GM21619 (cell line): Measurements from ENCODE around the gene SSBP2.
"Not testable (repeated sequence)": the region's sequence is repeated elsewhere in the genome, so short reads cannot be mapped to it uniquely, and the experiment has no call there.

Experiments
- ATAC-seq: cut with Tn5 transposase; IDR thresholded peaks from one replicate; pipeline ENCODE4 v1.9.1; 2021; ENCODE audit not compliant: unreplicated experiment

The SSBP2 gene

GRCh38 chr5:81450940-81451339 is 300.0 kb downstream of the SSBP2 start:
- ATAC-seq: no peak

GRCh38 chr5:81435023-81435422 is 315.9 kb downstream of the SSBP2 start:
- no peak for ATAC-seq

DNA sequence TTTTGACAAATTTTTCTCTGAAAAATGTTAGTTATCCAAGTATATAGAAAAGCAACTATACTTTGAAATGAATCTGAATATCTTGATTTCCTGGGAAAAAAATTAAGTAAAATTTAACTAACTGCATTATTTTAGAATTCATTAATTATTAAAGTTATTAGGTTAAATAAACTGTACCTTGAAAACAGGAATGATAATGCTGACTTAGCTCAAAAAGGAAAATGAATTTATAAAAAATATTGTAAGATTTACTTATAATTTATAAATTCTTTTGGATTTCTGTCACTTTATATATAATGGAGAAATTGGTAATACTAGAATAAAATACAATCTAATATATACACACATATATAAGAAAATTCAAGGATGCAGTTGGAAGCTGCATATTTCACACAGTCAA is 320.9 kb downstream of the SSBP2 start:
- ATAC-seq: no peak

GRCh38 chr5:81429363-81429762 is 321.5 kb downstream of the SSBP2 start:
- no peak for ATAC-seq

- ATAC-seq: no peak
Measured at GRCh38 chr5:81428861-81429260, 322.0 kb downstream of the SSBP2 start.

GRCh38 chr5:81428446-81428845 is 322.5 kb downstream of the SSBP2 start:
- ATAC-seq: no peak

GRCh38 chr5:81427566-81427965 is 323.3 kb downstream of the SSBP2 start:
- ATAC-seq: no peak

GRCh38 chr5:81426359-81427030 is 324.4 kb downstream of the SSBP2 start:
- ATAC-seq: no peak

GRCh38 chr5:81425569-81425968 is 325.3 kb downstream of the SSBP2 start:
- ATAC-seq: no peak

- no peak for ATAC-seq
Measured at GRCh38 chr5:81424728-81425127, 326.2 kb downstream of the SSBP2 start.

DNA sequence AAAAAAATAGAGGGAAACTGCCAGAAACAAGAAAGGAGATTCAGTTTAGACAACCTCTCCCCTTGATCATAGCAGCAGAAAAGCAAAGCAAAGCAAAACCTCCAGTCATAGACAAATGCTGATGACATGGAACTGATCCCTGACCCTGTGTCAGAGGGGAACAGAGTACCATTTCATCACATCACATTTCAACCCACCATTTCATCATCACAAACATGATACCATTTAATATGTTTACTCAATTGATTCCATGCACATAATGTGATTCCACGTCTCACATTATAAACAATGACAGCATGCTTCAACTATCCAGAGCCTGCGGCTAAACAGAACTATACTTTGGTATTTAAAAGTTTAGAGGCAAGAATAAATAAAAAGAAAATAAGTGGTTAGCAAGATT is 328.2 kb downstream of the SSBP2 start:
- no peak for ATAC-seq

DNA sequence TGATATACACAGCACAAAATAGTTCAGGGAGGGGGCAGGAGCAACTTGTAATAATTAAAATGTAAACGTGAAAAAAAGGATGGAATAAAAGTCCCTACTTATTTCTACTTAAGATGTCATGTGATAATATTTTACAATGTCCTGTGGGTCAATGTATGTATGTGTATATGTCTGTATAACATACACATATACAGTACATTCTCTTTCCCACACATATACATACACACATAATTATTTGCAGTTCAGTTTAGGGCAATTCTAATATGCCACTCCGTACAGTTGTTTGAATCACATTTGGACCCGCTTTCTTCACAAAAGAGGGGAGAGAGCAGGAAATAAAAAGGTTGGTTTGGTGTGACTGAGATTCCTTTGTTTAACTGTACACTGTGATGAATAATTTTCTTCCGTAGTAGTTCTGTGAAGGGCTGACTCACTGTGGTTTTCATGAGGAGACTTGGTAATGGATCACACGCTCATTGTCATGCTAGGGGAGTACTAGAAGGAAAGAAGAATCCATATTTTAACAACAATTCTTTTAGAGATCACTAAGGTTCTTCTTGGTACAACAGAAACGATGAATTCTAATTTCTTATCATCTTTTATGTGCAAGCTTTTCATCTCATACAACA is 330.7 kb downstream of the SSBP2 start:
- ATAC-seq: no peak

DNA sequence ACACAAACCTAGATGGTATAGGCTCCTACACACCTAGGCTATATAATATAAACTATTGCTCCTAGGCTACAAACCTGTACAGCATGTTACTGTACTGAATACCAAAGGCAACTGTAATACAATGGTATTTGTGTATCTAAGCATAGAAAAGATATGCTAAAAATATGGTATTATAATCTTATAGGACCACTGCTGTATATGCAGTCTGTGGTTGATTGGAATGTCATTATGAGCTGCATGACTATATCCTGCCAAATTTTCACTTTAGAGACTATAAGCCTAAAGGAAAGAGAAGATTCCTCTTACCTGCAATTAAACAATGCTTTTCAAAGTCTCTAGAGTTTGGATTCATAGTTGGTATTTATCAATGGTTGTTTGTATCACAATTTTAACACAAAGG is 332.3 kb downstream of the SSBP2 start:
- ATAC-seq: no peak

GRCh38 chr5:81417052-81417451 is 333.8 kb downstream of the SSBP2 start:
- ATAC-seq: no peak

DNA sequence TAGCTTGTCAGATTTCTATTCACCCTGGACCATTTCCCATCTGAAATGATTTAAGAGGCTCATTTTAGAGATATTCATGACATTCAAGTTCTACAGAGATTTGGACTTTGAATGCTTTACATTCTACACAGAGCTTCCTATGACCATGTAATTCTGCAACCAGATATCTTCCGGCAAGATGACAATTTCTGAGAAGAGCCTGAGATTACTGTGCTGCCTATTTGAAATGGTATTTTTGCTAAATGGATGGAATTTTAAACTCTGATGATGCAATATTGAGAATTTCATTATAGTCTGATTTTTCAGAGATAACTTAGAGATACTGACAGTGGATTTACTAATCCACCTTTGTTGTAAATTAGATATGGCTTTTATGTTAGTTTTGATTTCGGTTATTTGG is 341.0 kb downstream of the SSBP2 start:
- no peak for ATAC-seq

- no peak for ATAC-seq
Measured at GRCh38 chr5:81409361-81409760, 341.5 kb downstream of the SSBP2 start.

DNA sequence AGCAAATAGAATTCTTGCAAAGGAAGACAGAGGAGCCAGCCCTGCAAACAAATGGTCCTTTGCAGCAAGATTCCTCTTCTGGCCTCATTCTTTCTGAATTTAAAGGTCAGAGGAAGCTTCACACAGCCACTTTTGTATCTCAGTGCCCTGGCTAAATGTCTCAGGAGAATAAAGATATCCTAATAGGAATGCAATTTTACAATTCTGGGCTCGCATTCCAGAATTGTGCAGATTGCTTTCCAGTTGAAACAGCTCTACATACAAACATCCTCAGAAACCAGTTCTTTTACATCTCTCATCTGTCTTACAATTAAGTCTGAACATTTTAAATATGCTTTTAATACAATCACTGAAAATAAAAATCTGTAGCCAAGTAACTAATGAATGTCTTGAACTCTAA is 342.4 kb downstream of the SSBP2 start:
- no peak for ATAC-seq

DNA sequence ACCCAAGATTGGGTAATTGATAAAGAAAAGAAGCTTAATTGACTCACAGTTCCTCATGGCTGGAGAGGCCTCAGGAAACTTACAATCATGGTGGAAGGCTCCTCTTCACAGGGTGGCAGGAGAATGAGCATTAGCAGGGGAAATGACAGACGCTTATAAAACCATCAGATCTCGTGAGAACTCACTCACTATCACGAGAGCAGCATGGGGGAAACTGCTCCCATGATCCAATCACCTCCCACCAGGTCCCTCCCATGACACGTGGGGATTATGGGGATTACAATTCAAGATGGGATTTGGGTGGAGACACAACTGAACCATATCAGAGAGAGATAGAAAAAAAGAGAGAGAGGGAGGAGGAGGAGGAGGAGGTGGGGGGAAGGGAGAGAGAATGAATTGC is 343.1 kb downstream of the SSBP2 start:
- ATAC-seq: not testable (repeated sequence)

- ATAC-seq: no peak
Measured at GRCh38 chr5:81405126-81405891, 345.6 kb downstream of the SSBP2 start.

DNA sequence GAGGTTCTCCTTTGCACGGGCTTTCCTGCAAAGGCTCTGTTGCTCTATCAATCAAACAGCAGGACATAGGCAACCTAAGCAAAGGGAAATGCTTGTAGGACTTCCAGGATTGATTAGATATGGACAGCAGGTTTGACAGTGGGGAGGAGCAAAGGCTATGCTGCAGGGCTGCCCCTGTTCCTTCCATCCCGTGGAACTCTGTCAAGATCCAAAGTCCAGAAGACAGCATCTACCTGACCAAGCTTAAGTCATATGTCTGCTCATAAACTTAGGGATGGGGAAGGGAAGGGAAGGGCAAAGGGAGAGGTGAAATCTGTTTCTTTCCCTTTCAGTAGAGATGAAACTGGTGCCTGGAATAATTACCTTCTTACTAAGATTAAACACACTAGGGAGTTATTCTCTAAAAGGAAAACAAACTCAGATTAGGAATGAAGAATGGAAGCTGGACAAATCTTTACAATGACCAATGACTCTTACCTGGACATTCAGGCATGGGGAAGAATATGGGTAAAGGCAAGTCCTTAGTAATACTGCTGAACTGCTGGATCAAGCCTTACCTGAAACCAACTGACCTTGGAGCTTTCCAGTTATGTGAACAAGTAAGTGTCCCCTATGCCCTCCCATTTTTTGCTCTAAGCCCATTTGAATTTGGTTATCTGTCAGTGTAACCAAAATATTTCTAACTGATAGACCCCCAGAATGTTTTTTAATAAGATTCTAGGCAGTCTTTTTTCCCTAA is 348.5 kb downstream of the SSBP2 start:
- ATAC-seq: no peak

- ATAC-seq: no peak
Measured at GRCh38 chr5:81401266-81401665, 349.6 kb downstream of the SSBP2 start.

GRCh38 chr5:81400375-81400774 is 350.5 kb downstream of the SSBP2 start:
- no peak for ATAC-seq
